ENCODE results near the gene KY. TPM values are rescaled to one million over a fixed set of nuclear protein-coding genes. Genes with fewer than 3 reads are reported as not detected.
"Not testable (repeated sequence)": the region's sequence is repeated elsewhere in the genome, so short reads cannot be mapped to it uniquely, and the experiment has no call there.

KY gene
- total RNA-seq, 4 donors from 2014 or later = 0.68 to 3.3 (median 1.8) TPM

DNA sequence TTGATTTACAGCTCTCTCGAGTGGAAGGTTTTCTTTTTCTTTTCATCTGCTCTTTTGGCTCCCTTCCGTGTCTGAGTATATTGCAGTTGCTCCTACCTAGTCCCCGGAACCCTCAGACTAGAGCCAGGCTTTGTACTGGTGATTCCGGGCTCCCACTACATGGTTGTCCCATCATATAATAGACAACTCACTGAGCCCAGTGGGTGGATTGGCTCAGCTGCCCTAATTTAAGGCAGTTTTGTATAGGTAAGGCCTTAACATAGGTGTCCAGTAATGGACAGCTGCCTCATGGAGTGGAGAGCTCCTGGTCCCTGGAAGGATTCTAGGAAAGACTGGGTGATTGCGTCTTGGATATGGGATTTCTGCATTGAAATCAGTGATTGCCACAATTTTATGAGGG lies 58.0 kb downstream of the KY start:
- Histone ChIP-seq H3K36me3 (no peaks in the 10 kb centered on the region), H3K4me1 (no peaks in the 10 kb centered on the region), H3K9me3 (no peaks in the 10 kb centered on the region), H3K4me3 (no peak overlapping the region), H3K27me3 (no peaks in the 10 kb centered on the region), H3K27ac (no peak overlapping the region)
- intact Hi-C loops (cut with DNase I; ENCODE audit: low total_unique reads) (no loop called here), in situ Hi-C loops (cut with MboI; ENCODE audit: low sequenced_read_pairs in 4 of 4) (loop anchor here in 1 of 4 donors (10.0 kb wide), 1 partner anchor 162 kb away; no protein-coding TSS in a partner anchor)
- DNase-seq (no peak), ATAC-seq (no peak)
- TF ChIP-seq POLR2A (IDR thresholded peaks at IDR 0.05) = no peak
- TF ChIP-seq, protein P1, sequence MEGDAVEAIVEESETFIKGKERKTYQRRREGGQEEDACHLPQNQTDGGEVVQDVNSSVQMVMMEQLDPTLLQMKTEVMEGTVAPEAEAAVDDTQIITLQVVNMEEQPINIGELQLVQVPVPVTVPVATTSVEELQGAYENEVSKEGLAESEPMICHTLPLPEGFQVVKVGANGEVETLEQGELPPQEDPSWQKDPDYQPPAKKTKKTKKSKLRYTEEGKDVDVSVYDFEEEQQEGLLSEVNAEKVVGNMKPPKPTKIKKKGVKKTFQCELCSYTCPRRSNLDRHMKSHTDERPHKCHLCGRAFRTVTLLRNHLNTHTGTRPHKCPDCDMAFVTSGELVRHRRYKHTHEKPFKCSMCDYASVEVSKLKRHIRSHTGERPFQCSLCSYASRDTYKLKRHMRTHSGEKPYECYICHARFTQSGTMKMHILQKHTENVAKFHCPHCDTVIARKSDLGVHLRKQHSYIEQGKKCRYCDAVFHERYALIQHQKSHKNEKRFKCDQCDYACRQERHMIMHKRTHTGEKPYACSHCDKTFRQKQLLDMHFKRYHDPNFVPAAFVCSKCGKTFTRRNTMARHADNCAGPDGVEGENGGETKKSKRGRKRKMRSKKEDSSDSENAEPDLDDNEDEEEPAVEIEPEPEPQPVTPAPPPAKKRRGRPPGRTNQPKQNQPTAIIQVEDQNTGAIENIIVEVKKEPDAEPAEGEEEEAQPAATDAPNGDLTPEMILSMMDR (IDR thresholded peaks at IDR 0.05 in 4 of 5, conservative IDR thresholded peaks at IDR 0.05 in 1 of 5) = no peak

- no peak overlapping the region for H3K4me3 ChIP-seq
- H3K9me3 ChIP-seq = no peaks in the 10 kb centered on the region
- DNase-seq (no peak), ATAC-seq (no peak)
- H3K4me1 ChIP-seq = no peaks in the 10 kb centered on the region
- TF ChIP-seq POLR2A (IDR thresholded peaks at IDR 0.05) = no peak
- TF ChIP-seq, protein P1 (IDR thresholded peaks at IDR 0.05 in 4 of 5, conservative IDR thresholded peaks at IDR 0.05 in 1 of 5) = no peak
- H3K27ac ChIP-seq = no peak overlapping the region
- in situ Hi-C loops (cut with MboI; ENCODE audit: low sequenced_read_pairs in 4 of 4) (loop anchor here in 1 of 4 donors (10.0 kb wide), 1 partner anchor 164 kb away; no protein-coding TSS in a partner anchor), intact Hi-C loops (cut with DNase I; ENCODE audit: low total_unique reads) (no loop called here)
- no peaks in the 10 kb centered on the region for H3K27me3 ChIP-seq
- no peaks in the 10 kb centered on the region for H3K36me3 ChIP-seq
Observed at GRCh38 chr3:134590766-134591165, 60.1 kb downstream of the KY start.

DNA sequence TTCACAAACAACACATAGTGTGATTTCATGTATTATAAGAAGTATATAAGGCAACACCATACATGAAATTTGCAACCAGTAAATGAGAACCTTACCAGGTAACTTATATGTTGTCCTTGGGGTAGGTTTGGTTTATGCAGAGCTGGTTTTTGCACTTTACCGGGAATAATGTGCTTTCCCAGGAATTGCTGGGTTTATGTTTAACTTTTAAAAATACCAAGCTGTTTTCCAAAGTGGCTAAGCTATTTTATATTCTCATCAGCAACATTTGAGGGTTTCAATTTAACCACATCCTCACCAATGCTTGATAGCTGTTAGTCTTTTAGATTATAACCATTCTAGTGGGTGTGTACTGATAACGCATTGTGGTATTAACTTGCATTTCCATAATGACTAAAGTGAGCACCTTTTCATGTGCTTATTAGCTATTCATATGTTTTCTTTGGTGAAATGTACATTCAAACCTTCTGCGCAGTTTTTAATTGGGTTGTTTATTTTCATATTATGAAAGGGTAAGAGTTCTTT lies 71.6 kb downstream of the KY start:
- H3K27ac ChIP-seq = no peak overlapping the region
- no peaks in the 10 kb centered on the region for H3K9me3 ChIP-seq
- ATAC-seq (no peak), DNase-seq (no peak)
- no peaks in the 10 kb centered on the region for H3K36me3 ChIP-seq
- in situ Hi-C loops (cut with MboI; ENCODE audit: low sequenced_read_pairs in 4 of 4) = no loop called here
- H3K4me1 ChIP-seq = no peaks in the 10 kb centered on the region
- no peak overlapping the region for H3K4me3 ChIP-seq
- no peaks in the 10 kb centered on the region for H3K27me3 ChIP-seq
- no peak for TF ChIP-seq POLR2A (IDR thresholded peaks at IDR 0.05)
- TF ChIP-seq, protein P1 (IDR thresholded peaks at IDR 0.05 in 4 of 5, conservative IDR thresholded peaks at IDR 0.05 in 1 of 5) = no peak
- intact Hi-C loops (cut with DNase I; ENCODE audit: low total_unique reads) = no loop called here

GRCh38 chr3:134576831-134577230 lies 74.0 kb downstream of the KY start:
- in situ Hi-C loops (cut with MboI; ENCODE audit: low sequenced_read_pairs in 4 of 4) (no loop called here), intact Hi-C loops (cut with DNase I; ENCODE audit: low total_unique reads) (no loop called here)
- no peak for DNase-seq
- Histone ChIP-seq H3K36me3 (no peaks in the 10 kb centered on the region), H3K4me1 (no peaks in the 10 kb centered on the region), H3K27me3 (no peaks in the 10 kb centered on the region), H3K9me3 (no peaks in the 10 kb centered on the region), H3K27ac (no peak overlapping the region), H3K4me3 (no peak overlapping the region)
- TF ChIP-seq POLR2A (IDR thresholded peaks at IDR 0.05) = no peak
- TF ChIP-seq, protein P1 (IDR thresholded peaks at IDR 0.05 in 4 of 5, conservative IDR thresholded peaks at IDR 0.05 in 1 of 5) = no peak
- ATAC-seq = no peak

GRCh38 chr3:134576426-134576825 lies 74.4 kb downstream of the KY start:
- H3K36me3 ChIP-seq = no peaks in the 10 kb centered on the region
- no peak for DNase-seq
- no peak for ATAC-seq
- no peak overlapping the region for H3K4me3 ChIP-seq
- intact Hi-C loops (cut with DNase I; ENCODE audit: low total_unique reads) = no loop called here
- no peaks in the 10 kb centered on the region for H3K4me1 ChIP-seq
- in situ Hi-C loops (cut with MboI; ENCODE audit: low sequenced_read_pairs in 4 of 4) = no loop called here
- H3K27me3 ChIP-seq = no peaks in the 10 kb centered on the region
- H3K27ac ChIP-seq = no peak overlapping the region
- TF ChIP-seq, protein P1 (IDR thresholded peaks at IDR 0.05 in 4 of 5, conservative IDR thresholded peaks at IDR 0.05 in 1 of 5) = no peak
- no peak for TF ChIP-seq POLR2A (IDR thresholded peaks at IDR 0.05)
- H3K9me3 ChIP-seq = no peaks in the 10 kb centered on the region

- H3K4me1 ChIP-seq; H3K9me3 ChIP-seq; intact Hi-C loops (cut with DNase I; ENCODE audit: low total_unique reads); H3K27ac ChIP-seq; H3K27me3 ChIP-seq; in situ Hi-C loops (cut with MboI; ENCODE audit: low sequenced_read_pairs in 4 of 4); ATAC-seq; H3K36me3 ChIP-seq; H3K4me3 ChIP-seq; DNase-seq: not testable (repeated sequence)
Observed at GRCh38 chr3:134569899-134570298, 80.9 kb downstream of the KY start.

Measured in gastrocnemius medialis (tissue), 4 donors.